Measurements from ENCODE around the gene FLNA.

GRCh38 chrX:154327038-154327820, 47.2 kb downstream of the FLNA start:
- TF ChIP-seq CTCF (IDR thresholded peaks at IDR 0.05; ENCODE audit: low read length) (no peak), EZH2 (optimal IDR thresholded peaks at IDR 0.05; ENCODE audit: low read depth, low read length) (no peak), EZH2phosphoT487 (IDR thresholded peaks at IDR 0.05; ENCODE audit: low read length) (no peak)
